HepG2 (cell line): ENCODE results near the gene CHKA. TPM values are rescaled to one million over a fixed set of nuclear protein-coding genes. Genes with fewer than 3 reads are reported as not detected.
A peak's percentile ranks its signal among the peaks of the same experiment; 100 is the strongest.

Experiments
- ATRX ChIP-seq: sonication (generic); formaldehyde crosslinking; IDR thresholded peaks from 2 replicates; pipeline ENCODE4 v1.4.0; 2020; ENCODE audit warnings: missing genetic modification reagents, borderline replicate concordance
- ELF1 ChIP-seq: sonication (generic); formaldehyde crosslinking; IDR thresholded peaks from 2 replicates; pipeline ENCODE4 v1.4.0; 2020; ENCODE audit warnings: missing genetic modification reagents
- GABPA ChIP-seq, 2 experiments: IDR thresholded peaks; 2 replicates each; pipeline ENCODE4 v1.6.1; 2011 to 2016; ENCODE audit warnings: low read depth in 2 of 2, low read length in 1 of 2, missing biosample characterization in 1 of 2, missing genetic modification characterization in 1 of 2
- GMEB1 ChIP-seq: sonication (generic); formaldehyde crosslinking; IDR thresholded peaks from 2 replicates; pipeline ENCODE4 v1.5.1; 2020; ENCODE audit warnings: missing genetic modification reagents, mild to moderate bottlenecking, borderline replicate concordance
- HNF1B ChIP-seq: sonication (generic); formaldehyde crosslinking; IDR thresholded peaks from 2 replicates; pipeline ENCODE4 v1.5.1; 2020; ENCODE audit warnings: mild to moderate bottlenecking, moderate library complexity, missing genetic modification reagents
- HOXD1 ChIP-seq: sonication (generic); formaldehyde crosslinking; IDR thresholded peaks from 2 replicates; pipeline ENCODE4 v1.5.0; 2020; ENCODE audit warnings: missing genetic modification reagents
- KLF16 ChIP-seq, 2 experiments: sonication (generic) in 1 of 2; formaldehyde crosslinking in 1 of 2; IDR thresholded peaks; 2 replicates each; pipeline versions ENCODE4 v1.6.1 to v1.8.0; 2016 to 2023; ENCODE audit warnings: missing genetic modification reagents in 2 of 2, missing compliant biosample characterization in 1 of 2
- MXI1 ChIP-seq: IDR thresholded peaks from 3 replicates; pipeline ENCODE4 v1.6.1; 2012; ENCODE audit warnings: low read depth, low read length, inconsistent platforms, borderline replicate concordance
- MYC ChIP-seq: sonication (generic); formaldehyde crosslinking; IDR thresholded peaks from 2 replicates; pipeline ENCODE4 v1.9.0; 2021; ENCODE audit warnings: missing genetic modification reagents, borderline replicate concordance
- POLR2A ChIP-seq, 2 experiments: IDR thresholded peaks; 2 replicates each; pipeline ENCODE4 v1.6.1; 2011; ENCODE audit warnings: low read depth in 2 of 2, low read length in 2 of 2, mild to moderate bottlenecking in 1 of 2, moderate library complexity in 1 of 2; ENCODE audit not compliant: insufficient read depth in 1 of 2
- SAP130 ChIP-seq: IDR thresholded peaks from 2 replicates; pipeline ENCODE4 v1.6.1; 2016; ENCODE audit warnings: low read depth
- TBX3 ChIP-seq: fragments of 450-650 bp; IDR thresholded peaks from 2 replicates; pipeline ENCODE4 v1.6.1; 2017; ENCODE audit warnings: antibody characterized with exemption, mild to moderate bottlenecking, inconsistent platforms, borderline replicate concordance
- TCF7L2 ChIP-seq: IDR thresholded peaks from 2 replicates; pipeline ENCODE4 v1.6.1; 2011; ENCODE audit warnings: mild to moderate bottlenecking, low read depth, low read length, moderate library complexity
- ZBED4 ChIP-seq: sonication (generic); formaldehyde crosslinking; IDR thresholded peaks from 2 replicates; pipeline ENCODE4 v1.4.0; 2020; ENCODE audit warnings: missing genetic modification reagents, borderline replicate concordance
- ZBTB1 ChIP-seq: sonication (generic); formaldehyde crosslinking; IDR thresholded peaks from 2 replicates; pipeline ENCODE4 v1.4.0; 2020; ENCODE audit warnings: missing genetic modification reagents, borderline replicate concordance
- ZFP1 ChIP-seq: IDR thresholded peaks from 2 replicates; pipeline ENCODE4 v1.6.1; 2016
- ZNF136 ChIP-seq: sonication (generic); formaldehyde crosslinking; IDR thresholded peaks from 2 replicates; pipeline ENCODE4 v1.8.1; 2022; ENCODE audit warnings: low read depth, mild to moderate bottlenecking, moderate library complexity, missing genetic modification reagents
- polyA plus RNA-seq, 8 experiments: library from polyadenylated mRNA; depleted of rRNA in 3 of 8; stranded (reverse) in 7 of 8; unstranded in 1 of 8; fragments of >200 nt; fragmentation: Illumina TruSeq in 4 of 8; extraction: Trizol in 4 of 8; gene quantifications; 2 replicates each; pipeline versions ENCODE4 v1.2.1 to v1.2.3, GENCODE V29; 2011 to 2016; ENCODE audit warnings: low read depth in 4 of 8, missing spikeins in 1 of 8, mixed read lengths in 1 of 8; ENCODE audit not compliant: insufficient read depth in 1 of 8
- total RNA-seq, 5 experiments: library from RNA; depleted of rRNA; stranded (reverse); fragments of >200 nt; fragmentation: Illumina TruSeq; extraction: Trizol; gene quantifications; 2 replicates each; pipeline ENCODE4 v1.2.3, GENCODE V29; 2016; ENCODE audit warnings: low read depth in 1 of 5

CHKA gene
- total and polyA plus RNA-seq, 2 of the 13 experiments (the other 11 are each of a cell fraction or from before 2014, with no cell fraction given) = 71.6 to 92.7 TPM

- TF ChIP-seq HNF1B (peak; percentile 76), ZBED4 (CRISPR knock-in tag) (peak; percentile 58; the same call in 1 of the 2 replicates), ELF1 (CRISPR knock-in tag) (peak; percentile 73), ATRX (no peak), HOXD1 (peak; percentile 70; the same call in 1 of the 2 replicates), GMEB1 (peak; percentile 62; the same call in 1 of the 2 replicates), POLR2A (IDR thresholded peaks at IDR 0.05; ENCODE audit: insufficient read depth in 1 of 2, low read depth in 2 of 2, low read length in 2 of 2) (peak in 1 of 2 experiments; percentile 76; a peak in 2 of 4 replicates), GABPA (IDR thresholded peaks at IDR 0.05; ENCODE audit: low read depth, low read length) (no peak), GABPA (CRISPR knock-in tag; IDR thresholded peaks at IDR 0.05; ENCODE audit: low read depth) (peak; percentile 66; the same call in 1 of the 2 replicates), ZFP1 (CRISPR knock-in tag) (peak; percentile 69), TBX3 (peak; percentile 72), ZNF136 (CRISPR knock-in tag) (peak; percentile 59; the same call in 1 of the 2 replicates), MYC (CRISPR knock-in tag) (peak; percentile 34; the same call in 1 of the 2 replicates), ZBTB1 (CRISPR knock-in tag) (no peak), TCF7L2 (peak; percentile 86), KLF16 (CRISPR knock-in tag; IDR thresholded peaks at IDR 0.05) (peak in 1 of 2 experiments; percentile 84; a peak in 2 of 4 replicates), SAP130 (CRISPR knock-in tag) (peak; percentile 89), MXI1 (peak; percentile 28; the same call in 1 of the 3 replicates)
Measured at GRCh38 chr11:68099474-68100405, 21.4 kb downstream of the CHKA start (continued).
